GM18873 (cell line): ENCODE measurements around the gene CCL3.

Source experiments
- ATAC-seq: cut with Tn5 transposase; IDR thresholded peaks from one replicate; pipeline ENCODE4 v1.9.1; 2021; ENCODE audit warnings: mild to moderate bottlenecking, moderate library complexity, moderate number of reproducible peaks; ENCODE audit not compliant: unreplicated experiment, low FRiP score

CCL3 gene

GRCh38 chr17:36055921-36056520 lies 33.9 kb downstream of the CCL3 start:
- no peak for ATAC-seq

- no peak for ATAC-seq
These were observed 34.8 kb downstream of the CCL3 start for GRCh38 chr17:36055171-36055570.

GRCh38 chr17:36049643-36050042 lies 40.3 kb downstream of the CCL3 start:
- no peak for ATAC-seq

GRCh38 chr17:36048066-36048465 lies 41.9 kb downstream of the CCL3 start:
- no peak for ATAC-seq
